Trophoblast cell (in vitro differentiated cells and primary cell): ENCODE results near the gene WWTR1.

Experiments used
- DNase-seq, 2 donors: peaks; one replicate each; pipeline ENCODE4 v3.0.0-alpha.2; 2016
- H2AFZ ChIP-seq: 2 replicates; pipeline ENCODE4 v1.6.1; 2013; ENCODE audit warnings: low read length, moderate library complexity, mild to moderate bottlenecking; ENCODE audit not compliant: insufficient read depth, poor library complexity
- H2AK5ac ChIP-seq: 2 replicates; pipeline ENCODE4 v1.6.1; 2013; ENCODE audit warnings: mild to moderate bottlenecking, low read length
- H2BK120ac ChIP-seq: 2 replicates; pipeline ENCODE4 v1.6.1; 2013; ENCODE audit warnings: low read length, mild to moderate bottlenecking, moderate library complexity; ENCODE audit not compliant: insufficient read depth, poor library complexity
- H2BK12ac ChIP-seq: 2 replicates; pipeline ENCODE4 v1.6.1; 2013; ENCODE audit warnings: mild to moderate bottlenecking, low read length, moderate library complexity
- H2BK5ac ChIP-seq: 2 replicates; pipeline ENCODE4 v1.6.1; 2013; ENCODE audit warnings: low read length, low read depth, moderate library complexity, mild to moderate bottlenecking; ENCODE audit not compliant: poor library complexity
- H3K14ac ChIP-seq: 2 replicates; pipeline ENCODE4 v1.6.1; 2013; ENCODE audit warnings: mild to moderate bottlenecking, low read length
- H3K18ac ChIP-seq: 2 replicates; pipeline ENCODE4 v1.6.1; 2013; ENCODE audit warnings: mild to moderate bottlenecking, low read length
- H3K23ac ChIP-seq: 2 replicates; pipeline ENCODE4 v1.6.1; 2013; ENCODE audit warnings: low read length
- H3K27ac ChIP-seq: 2 replicates; pipeline ENCODE4 v1.5.1; 2013; ENCODE audit warnings: low read depth, mild to moderate bottlenecking, inconsistent platforms, low read length, moderate library complexity
- H3K27me3 ChIP-seq: 2 replicates; pipeline ENCODE4 v1.6.1; 2013; ENCODE audit warnings: inconsistent platforms, mild to moderate bottlenecking, low read length, moderate library complexity; ENCODE audit not compliant: insufficient read depth
- H3K36me3 ChIP-seq, 2 experiments: 1 replicate in 1 of 2; 2 replicates in 1 of 2; pipeline ENCODE4 v1.6.1; 2013; ENCODE audit warnings: low read length in 2 of 2, mild to moderate bottlenecking in 2 of 2, moderate library complexity in 1 of 2; ENCODE audit not compliant: insufficient read depth in 2 of 2, control insufficient read depth in 1 of 2
- H3K4ac ChIP-seq: 2 replicates; pipeline ENCODE4 v1.6.1; 2013; ENCODE audit warnings: low read depth, mild to moderate bottlenecking, low read length, moderate library complexity
- H3K4me1 ChIP-seq, 2 experiments: 1 replicate in 1 of 2; 2 replicates in 1 of 2; pipeline ENCODE4 v1.6.1; 2013; ENCODE audit warnings: low read length in 2 of 2, mild to moderate bottlenecking in 2 of 2, moderate library complexity in 1 of 2; ENCODE audit not compliant: insufficient read depth in 2 of 2, control insufficient read depth in 1 of 2
- H3K4me2 ChIP-seq: 2 replicates; pipeline ENCODE4 v1.6.1; 2013; ENCODE audit warnings: inconsistent platforms, mild to moderate bottlenecking, low read length, moderate library complexity
- H3K4me3 ChIP-seq: 2 replicates; pipeline ENCODE4 v1.5.1; 2013; ENCODE audit warnings: mild to moderate bottlenecking, low read depth, low read length, inconsistent platforms
- H3K79me1 ChIP-seq: one replicate; pipeline ENCODE4 v1.6.1; 2013; ENCODE audit warnings: low read length
- H3K79me2 ChIP-seq: 2 replicates; pipeline ENCODE4 v1.6.1; 2013; ENCODE audit warnings: low read length, mild to moderate bottlenecking; ENCODE audit not compliant: control insufficient read depth, insufficient read depth, poor library complexity
- H3K9ac ChIP-seq: 2 replicates; pipeline ENCODE4 v1.6.1; 2013; ENCODE audit warnings: mild to moderate bottlenecking, low read length
- H3K9me3 ChIP-seq: 2 replicates; pipeline ENCODE4 v1.6.1; 2013; ENCODE audit warnings: low read depth, mild to moderate bottlenecking, control low read depth, inconsistent platforms, low read length; ENCODE audit not compliant: insufficient read depth
- H4K12ac ChIP-seq: 2 replicates; pipeline ENCODE4 v1.6.1; 2013; ENCODE audit warnings: low read depth, mild to moderate bottlenecking, low read length, moderate library complexity
- H4K8ac ChIP-seq: 2 replicates; pipeline ENCODE4 v1.6.1; 2013; ENCODE audit warnings: low read depth, mild to moderate bottlenecking, low read length, moderate library complexity
- H4K91ac ChIP-seq: one replicate; pipeline ENCODE4 v1.6.1; 2013; ENCODE audit warnings: low read depth, mild to moderate bottlenecking, low read length, moderate library complexity
- WGBS: extraction: QIAGEN DNeasy Blood & Tissue Kit; methylation state at CpG from one replicate; pipeline ENCODE4 v1.1.7; 2013; ENCODE audit warnings: missing lambda C conversion rate; ENCODE audit not compliant: insufficient read length, insufficient coverage; ENCODE audit errors: extremely low coverage; 5-methylcytosine and 5-hydroxymethylcytosine counted together

The WWTR1 gene

GRCh38 chr3:149630806-149631205 lies 27.0 kb downstream of the WWTR1 start:
- Histone ChIP-seq H2BK5ac (no peak overlapping the region), H4K8ac (no peak overlapping the region), H2BK120ac (no peak overlapping the region), H2AK5ac (no peak overlapping the region), H2BK12ac (no peak overlapping the region), H3K4me1 (peaks cover 2 to 4% of the 10 kb centered on the region in 2 experiments), H3K27ac (no peak overlapping the region), H3K27me3 (no peaks in the 10 kb centered on the region), H3K9me3 (no peaks in the 10 kb centered on the region), H3K4me2 (no peak overlapping the region), H3K36me3 (peaks cover 7 to 16% of the 10 kb centered on the region in 2 experiments), H3K79me1 (no peaks in the 10 kb centered on the region), H3K79me2 (peaks cover 14% of the 10 kb centered on the region), H3K23ac (no peak overlapping the region), H3K14ac (no peak overlapping the region), H3K4ac (peak overlapping the region; percentile 27), H4K12ac (no peak overlapping the region), H2AFZ (no peak overlapping the region), H3K18ac (no peak overlapping the region), H3K9ac (no peak overlapping the region), H3K4me3 (no peak overlapping the region), H4K91ac (no peak overlapping the region)
- no peak for DNase-seq
- no CpG with 5 or more reads among the region's 1 CpG for WGBS

GRCh38 chr3:149628957-149629670 lies 28.7 kb downstream of the WWTR1 start:
- Histone ChIP-seq H3K14ac (no peak overlapping the region), H3K4me1 (no peaks in the 10 kb centered on the region), H2BK120ac (no peak overlapping the region), H3K9ac (no peak overlapping the region), H3K4me3 (no peak overlapping the region), H3K4ac (peak overlapping the region; percentile 46), H3K79me1 (no peaks in the 10 kb centered on the region), H3K27ac (no peak overlapping the region), H3K27me3 (no peaks in the 10 kb centered on the region), H2BK5ac (no peak overlapping the region), H3K79me2 (peaks cover 14% of the 10 kb centered on the region), H3K9me3 (no peaks in the 10 kb centered on the region), H3K36me3 (peaks cover 7 to 16% of the 10 kb centered on the region in 2 experiments), H4K12ac (no peak overlapping the region), H2AK5ac (no peak overlapping the region), H3K4me2 (no peak overlapping the region), H4K91ac (no peak overlapping the region), H2AFZ (no peak overlapping the region), H3K23ac (no peak overlapping the region), H3K18ac (no peak overlapping the region), H2BK12ac (no peak overlapping the region), H4K8ac (no peak overlapping the region)
- no peak for DNase-seq
- no CpG with 5 or more reads among the region's 6 CpGs for WGBS

DNA sequence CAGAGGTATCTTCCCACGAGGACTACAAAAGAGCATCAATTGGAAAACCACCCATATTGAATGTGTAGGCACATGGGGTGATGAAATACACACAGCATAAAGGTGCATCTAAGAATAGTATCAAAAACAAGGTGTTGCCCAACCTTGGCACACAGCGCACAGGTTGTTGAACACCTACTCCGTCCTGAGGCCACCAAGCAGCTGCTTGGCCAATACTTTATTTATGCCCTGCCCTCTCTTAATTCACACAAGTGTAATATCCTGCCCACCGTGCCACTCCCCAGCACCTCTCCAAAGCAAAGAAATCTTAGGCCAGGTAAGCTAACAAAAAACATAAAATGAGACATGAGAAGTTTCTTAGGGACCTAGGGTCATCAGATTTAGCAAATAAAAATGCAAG lies 31.2 kb downstream of the WWTR1 start:
- Histone ChIP-seq H4K91ac (no peak overlapping the region), H2BK120ac (no peak overlapping the region), H4K12ac (no peak overlapping the region), H3K18ac (no peak overlapping the region), H3K79me1 (no peaks in the 10 kb centered on the region), H2AK5ac (no peak overlapping the region), H3K4ac (peak overlapping the region; percentile 38), H3K23ac (no peak overlapping the region), H3K9ac (no peak overlapping the region), H3K9me3 (no peaks in the 10 kb centered on the region), H3K4me2 (no peak overlapping the region), H3K79me2 (peaks cover 14% of the 10 kb centered on the region), H2AFZ (no peak overlapping the region), H3K4me3 (no peak overlapping the region), H2BK5ac (no peak overlapping the region), H4K8ac (no peak overlapping the region), H3K36me3 (peaks cover 9 to 12% of the 10 kb centered on the region in 2 experiments), H3K14ac (no peak overlapping the region), H3K27ac (no peak overlapping the region), H3K27me3 (no peaks in the 10 kb centered on the region), H2BK12ac (no peak overlapping the region), H3K4me1 (no peaks in the 10 kb centered on the region)
- no CpG with 5 or more reads among the region's 4 CpGs for WGBS
- no peak for DNase-seq

DNA sequence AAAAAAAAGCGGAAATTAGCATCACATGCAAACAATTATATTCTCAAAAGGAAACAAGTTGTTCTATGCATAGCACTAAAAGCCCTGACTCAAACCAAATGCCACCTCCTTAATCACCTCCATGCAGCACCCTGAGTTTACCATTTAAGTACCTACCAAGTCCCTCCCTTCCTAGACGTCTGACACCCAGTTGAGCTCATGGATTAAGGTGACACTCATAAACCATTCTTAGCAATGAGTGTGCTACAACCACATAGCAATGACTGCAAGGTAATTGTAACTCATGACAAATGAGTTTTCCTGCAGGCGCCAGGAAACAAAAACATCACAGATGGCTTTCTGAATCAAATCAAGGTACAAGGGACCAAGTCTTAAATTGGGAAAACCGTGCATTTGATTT lies 32.0 kb downstream of the WWTR1 start:
- Histone ChIP-seq H2AFZ (no peak overlapping the region), H3K9me3 (no peaks in the 10 kb centered on the region), H4K12ac (no peak overlapping the region), H2BK12ac (no peak overlapping the region), H3K4me2 (no peak overlapping the region), H3K36me3 (peaks cover 9 to 12% of the 10 kb centered on the region in 2 experiments), H3K27me3 (no peaks in the 10 kb centered on the region), H3K27ac (no peak overlapping the region), H3K14ac (no peak overlapping the region), H2BK5ac (no peak overlapping the region), H2BK120ac (no peak overlapping the region), H3K79me2 (peaks cover 13% of the 10 kb centered on the region), H3K4me3 (no peak overlapping the region), H2AK5ac (no peak overlapping the region), H3K4ac (peak overlapping the region; percentile 51), H3K79me1 (no peaks in the 10 kb centered on the region), H3K4me1 (no peaks in the 10 kb centered on the region), H4K91ac (no peak overlapping the region), H3K23ac (no peak overlapping the region), H3K18ac (no peak overlapping the region), H3K9ac (no peak overlapping the region), H4K8ac (no peak overlapping the region)
- DNase-seq: no peak
- no CpG with 5 or more reads among the region's 4 CpGs for WGBS
